ENCODE data around the gene AKAP4. TPM values are rescaled to one million over a fixed set of nuclear protein-coding genes. Genes with fewer than 3 reads are reported as not detected.

The AKAP4 gene
- total RNA-seq, 3 donors from 2014 or later (not counting 1 experiment from before 2014, with no cell fraction given), result not detected

DNA sequence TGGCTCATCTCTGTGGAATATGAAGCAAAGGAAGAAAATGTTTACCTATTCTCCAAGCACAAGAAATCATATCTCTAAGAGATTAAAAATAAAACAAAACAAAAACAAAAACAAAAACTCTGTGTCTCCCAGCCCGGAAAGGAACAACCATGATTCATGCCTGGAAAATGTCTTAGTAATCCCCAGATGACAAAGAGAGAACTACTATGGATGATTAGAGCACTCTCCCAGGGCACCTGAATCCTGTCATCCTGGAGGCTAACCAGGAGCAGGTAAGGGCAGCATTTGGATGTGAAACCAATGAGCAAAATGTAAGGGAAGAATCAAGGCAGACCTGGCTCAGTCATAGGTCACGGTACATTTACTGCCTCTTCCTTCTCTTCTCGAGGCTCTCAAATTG, 1.7 kb upstream of the AKAP4 start:
- intact Hi-C loops (cut with micrococcal nuclease), result no loop called here
- ATAC-seq (no peak), DNase-seq (no peak)
- WGBS (ENCODE audit: insufficient coverage), result 95% methylated on average over 2 of the region's 3 CpGs
- Histone ChIP-seq H3K4me1 (ENCODE audit: control insufficient read depth, insufficient read depth, low read length) (peaks cover 12% of the 10 kb centered on the region), H3K4me3 (ENCODE audit: low read length) (no peak overlapping the region), H3K9me3 (ENCODE audit: control insufficient read depth, insufficient read depth, low read length) (no peaks in the 10 kb centered on the region), H3K27ac (ENCODE audit: low read length) (no peak overlapping the region), H3K27me3 (ENCODE audit: control insufficient read depth, insufficient read depth, low read length) (no peaks in the 10 kb centered on the region), H3K36me3 (ENCODE audit: control insufficient read depth, insufficient read depth, low read length) (no peaks in the 10 kb centered on the region)
- peaks cover 3 to 11% of the 10 kb centered on the region in 2 donors for H3K27me3 Mint-ChIP-seq (ENCODE audit: low read depth in 2 of 2)
- no peak overlapping the region for H3K4me3 Mint-ChIP-seq
- no peaks in the 10 kb centered on the region for H3K9me3 Mint-ChIP-seq
- H3K27ac Mint-ChIP-seq, result no peak overlapping the region
- peaks cover 7 to 18% of the 10 kb centered on the region in 2 donors for H3K4me1 Mint-ChIP-seq
- H3K36me3 Mint-ChIP-seq, result no peaks in the 10 kb centered on the region
- TF ChIP-seq, protein P1, sequence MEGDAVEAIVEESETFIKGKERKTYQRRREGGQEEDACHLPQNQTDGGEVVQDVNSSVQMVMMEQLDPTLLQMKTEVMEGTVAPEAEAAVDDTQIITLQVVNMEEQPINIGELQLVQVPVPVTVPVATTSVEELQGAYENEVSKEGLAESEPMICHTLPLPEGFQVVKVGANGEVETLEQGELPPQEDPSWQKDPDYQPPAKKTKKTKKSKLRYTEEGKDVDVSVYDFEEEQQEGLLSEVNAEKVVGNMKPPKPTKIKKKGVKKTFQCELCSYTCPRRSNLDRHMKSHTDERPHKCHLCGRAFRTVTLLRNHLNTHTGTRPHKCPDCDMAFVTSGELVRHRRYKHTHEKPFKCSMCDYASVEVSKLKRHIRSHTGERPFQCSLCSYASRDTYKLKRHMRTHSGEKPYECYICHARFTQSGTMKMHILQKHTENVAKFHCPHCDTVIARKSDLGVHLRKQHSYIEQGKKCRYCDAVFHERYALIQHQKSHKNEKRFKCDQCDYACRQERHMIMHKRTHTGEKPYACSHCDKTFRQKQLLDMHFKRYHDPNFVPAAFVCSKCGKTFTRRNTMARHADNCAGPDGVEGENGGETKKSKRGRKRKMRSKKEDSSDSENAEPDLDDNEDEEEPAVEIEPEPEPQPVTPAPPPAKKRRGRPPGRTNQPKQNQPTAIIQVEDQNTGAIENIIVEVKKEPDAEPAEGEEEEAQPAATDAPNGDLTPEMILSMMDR (IDR thresholded peaks at IDR 0.05), result no peak

DNA sequence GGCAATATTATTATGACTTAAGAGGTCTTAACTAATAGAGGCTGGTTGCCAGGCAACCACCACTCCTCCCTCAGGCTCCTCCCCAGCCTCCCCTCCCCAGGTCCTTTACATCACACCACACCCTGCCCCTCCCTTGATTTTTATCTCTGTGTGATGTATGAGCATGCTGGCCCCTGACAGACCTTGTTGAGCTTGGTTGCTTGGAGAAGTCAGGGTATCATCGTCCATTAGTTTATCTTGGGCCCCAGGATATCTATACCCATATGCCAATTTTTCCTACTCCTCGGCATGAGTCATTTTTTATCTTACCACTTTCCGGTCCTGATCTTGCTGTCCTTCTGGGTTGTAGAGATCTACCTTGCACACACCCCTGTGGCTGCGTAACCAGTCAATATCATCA, 2.5 kb downstream of the AKAP4 start:
- no peaks in the 10 kb centered on the region for H3K36me3 ChIP-seq (ENCODE audit: control insufficient read depth, insufficient read depth, low read length)
- no peak overlapping the region for H3K4me3 ChIP-seq (ENCODE audit: low read length)
- DNase-seq, result no peak
- Mint-ChIP-seq H3K9me3 (no peaks in the 10 kb centered on the region), H3K36me3 (no peaks in the 10 kb centered on the region), H3K27me3 (ENCODE audit: low read depth in 2 of 2) (peaks cover 3 to 23% of the 10 kb centered on the region in 2 donors), H3K4me3 (no peak overlapping the region), H3K27ac (no peak overlapping the region), H3K4me1 (peaks cover 0 to 2% of the 10 kb centered on the region in 2 donors)
- H3K9me3 ChIP-seq (ENCODE audit: control insufficient read depth, insufficient read depth, low read length), result no peaks in the 10 kb centered on the region
- intact Hi-C loops (cut with micrococcal nuclease), result no loop called here
- H3K27ac ChIP-seq (ENCODE audit: low read length), result no peak overlapping the region
- 91% methylated on average over 4 of the region's 4 CpGs for whole genome bisulfite sequencing (ENCODE audit: insufficient coverage)
- no peaks in the 10 kb centered on the region for H3K4me1 ChIP-seq (ENCODE audit: control insufficient read depth, insufficient read depth, low read length)
- no peaks in the 10 kb centered on the region for H3K27me3 ChIP-seq (ENCODE audit: control insufficient read depth, insufficient read depth, low read length)
- ATAC-seq, result no peak
- TF ChIP-seq, protein P1 (IDR thresholded peaks at IDR 0.05), result no peak

DNA sequence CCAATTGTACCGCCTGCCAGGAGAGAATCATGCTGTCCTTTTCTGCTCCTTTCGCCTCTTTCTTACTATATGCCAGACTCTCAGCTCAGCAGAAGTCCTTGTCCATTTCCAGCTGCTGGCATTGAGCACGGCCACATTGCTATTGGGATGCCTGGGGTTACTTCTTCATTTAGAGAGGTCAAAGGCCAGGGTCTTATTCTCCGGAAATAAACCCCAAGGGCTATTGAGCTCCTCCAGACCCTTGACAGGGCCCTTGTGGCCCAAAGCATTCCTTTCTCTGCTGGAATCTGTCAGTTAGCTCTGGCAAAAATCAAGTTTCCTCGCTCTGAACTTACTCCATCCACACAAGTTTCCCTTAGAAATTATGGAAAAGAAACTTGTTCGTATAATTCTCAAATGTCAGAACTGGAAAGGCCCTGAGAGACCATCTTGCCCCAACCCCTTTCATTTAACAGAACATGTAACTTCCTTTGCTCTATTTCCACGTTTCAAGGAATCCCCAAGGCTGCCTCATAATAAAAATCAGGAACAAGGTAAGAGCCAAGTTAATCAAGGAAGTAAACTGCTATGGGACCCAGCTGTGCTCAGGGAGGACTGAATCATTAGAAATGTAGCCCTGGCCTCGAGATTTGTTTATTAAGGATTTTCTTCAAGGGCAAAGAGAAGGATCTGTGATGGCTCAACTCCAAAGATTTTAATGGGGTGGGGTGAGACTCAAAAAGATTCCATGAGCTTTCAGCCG, 11.8 kb downstream of the AKAP4 start:
- 76% methylated on average over 9 of the region's 9 CpGs for WGBS (ENCODE audit: insufficient coverage)
- TF ChIP-seq, protein P1 (IDR thresholded peaks at IDR 0.05), result no peak
- no peak for DNase-seq
- H3K4me1 ChIP-seq (ENCODE audit: control insufficient read depth, insufficient read depth, low read length), result no peaks in the 10 kb centered on the region
- H3K4me1 Mint-ChIP-seq, result no peaks in the 10 kb centered on the region
- no peaks in the 10 kb centered on the region for H3K27me3 ChIP-seq (ENCODE audit: control insufficient read depth, insufficient read depth, low read length)
- H3K4me3 Mint-ChIP-seq, result no peak overlapping the region
- ATAC-seq, result no peak
- H3K9me3 Mint-ChIP-seq, result no peaks in the 10 kb centered on the region
- no peak overlapping the region for H3K27ac Mint-ChIP-seq
- H3K36me3 ChIP-seq (ENCODE audit: control insufficient read depth, insufficient read depth, low read length), result no peaks in the 10 kb centered on the region
- H3K27me3 Mint-ChIP-seq (ENCODE audit: low read depth in 2 of 2), result peaks cover 3 to 52% of the 10 kb centered on the region in 2 donors
- H3K9me3 ChIP-seq (ENCODE audit: control insufficient read depth, insufficient read depth, low read length), result no peaks in the 10 kb centered on the region
- no peak overlapping the region for H3K4me3 ChIP-seq (ENCODE audit: low read length)
- intact Hi-C loops (cut with micrococcal nuclease), result no loop called here
- no peaks in the 10 kb centered on the region for H3K36me3 Mint-ChIP-seq
- no peak overlapping the region for H3K27ac ChIP-seq (ENCODE audit: low read length)

DNA sequence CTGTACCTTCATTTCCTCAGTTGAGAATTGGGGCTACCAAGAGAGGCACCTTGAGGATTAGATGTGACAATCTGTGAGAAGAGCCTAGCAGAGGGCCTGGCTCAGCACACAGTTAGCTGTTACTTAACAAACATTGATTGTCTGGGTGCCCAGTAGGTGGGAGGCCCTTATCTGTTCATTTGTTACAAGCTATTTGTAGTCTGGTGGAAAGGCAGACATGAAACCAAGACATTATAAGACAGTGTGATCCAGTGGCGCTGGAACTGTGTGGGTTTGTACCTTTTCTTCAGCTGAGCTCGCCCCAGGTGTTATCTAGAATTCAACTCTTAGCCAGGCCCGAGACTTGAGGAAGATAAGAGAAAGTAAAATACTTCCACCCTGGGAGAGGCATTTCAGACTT, 16.9 kb downstream of the AKAP4 start:
- H3K36me3 Mint-ChIP-seq, result no peaks in the 10 kb centered on the region
- no peaks in the 10 kb centered on the region for H3K4me1 ChIP-seq (ENCODE audit: control insufficient read depth, insufficient read depth, low read length)
- 85% methylated on average over 3 of the region's 3 CpGs for WGBS (ENCODE audit: insufficient coverage)
- no peaks in the 10 kb centered on the region for H3K27me3 ChIP-seq (ENCODE audit: control insufficient read depth, insufficient read depth, low read length)
- H3K4me3 ChIP-seq (ENCODE audit: low read length), result no peak overlapping the region
- no peak for ATAC-seq
- no peak overlapping the region for H3K27ac ChIP-seq (ENCODE audit: low read length)
- no peaks in the 10 kb centered on the region for H3K36me3 ChIP-seq (ENCODE audit: control insufficient read depth, insufficient read depth, low read length)
- no peaks in the 10 kb centered on the region for H3K9me3 Mint-ChIP-seq
- intact Hi-C loops (cut with micrococcal nuclease), result no loop called here
- H3K9me3 ChIP-seq (ENCODE audit: control insufficient read depth, insufficient read depth, low read length), result no peaks in the 10 kb centered on the region
- H3K4me1 Mint-ChIP-seq, result peaks cover 0 to 9% of the 10 kb centered on the region in 2 donors
- DNase-seq, result no peak
- H3K27me3 Mint-ChIP-seq (ENCODE audit: low read depth in 2 of 2), result peaks cover 3 to 26% of the 10 kb centered on the region in 2 donors
- TF ChIP-seq, protein P1 (IDR thresholded peaks at IDR 0.05), result no peak
- no peak overlapping the region for H3K27ac Mint-ChIP-seq
- H3K4me3 Mint-ChIP-seq, result no peak overlapping the region

Data from natural killer cell (primary cell).